ENCODE results near the gene MLXIP. TPM values are rescaled to one million over a fixed set of nuclear protein-coding genes. Genes with fewer than 3 reads are reported as not detected.

Gene MLXIP
- 10 to 100 TPM; 19.8 to 37.1 (median 21.4) TPM for total RNA-seq

DNA sequence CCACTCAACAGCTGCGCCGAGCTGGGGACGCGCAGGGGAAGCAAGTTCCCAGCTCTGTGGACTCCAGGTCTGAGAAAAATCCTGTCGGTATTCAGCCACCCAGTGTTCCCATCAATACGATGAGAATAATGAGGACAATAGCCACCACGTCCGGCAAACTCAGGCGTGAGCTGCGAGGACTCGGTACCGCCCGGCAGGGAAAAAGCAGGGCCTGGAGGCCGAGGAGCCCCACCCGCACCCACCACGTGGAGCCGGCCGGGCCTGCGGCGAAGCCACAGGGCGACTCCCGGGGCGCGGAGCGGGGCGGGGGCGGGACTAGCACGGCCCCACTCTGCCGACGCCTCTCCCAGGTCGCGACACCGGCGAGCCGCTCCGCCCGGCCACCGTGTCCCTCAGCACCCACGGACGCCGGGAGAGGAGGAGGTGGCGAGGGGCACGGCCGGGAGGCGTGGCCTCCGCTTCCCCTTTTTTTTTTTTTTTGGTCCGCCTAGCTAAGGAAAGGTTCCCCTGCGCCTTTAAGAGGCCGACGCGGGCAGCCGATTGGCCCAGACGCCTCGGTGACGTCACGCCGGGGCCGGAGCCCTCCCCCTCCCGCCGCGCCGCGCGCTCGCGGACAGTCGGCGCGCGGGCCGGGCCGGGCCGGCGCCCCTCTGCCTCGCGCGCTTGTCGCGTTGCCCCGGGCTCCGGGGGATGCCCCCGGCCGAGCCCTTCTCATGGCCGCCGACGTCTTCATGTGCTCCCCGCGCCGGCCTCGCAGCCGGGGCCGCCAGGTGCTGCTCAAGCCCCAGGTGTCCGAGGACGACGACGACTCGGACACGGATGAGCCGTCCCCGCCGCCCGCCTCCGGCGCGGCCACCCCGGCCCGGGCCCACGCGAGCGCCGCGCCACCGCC lies at the start of gene MLXIP:
MLXIP (plus strand) TSS at position 616 of the 892 bp plus-strand sequence; CDS start at position 714, 98 bp downstream.
- TF ChIP-seq, protein P1, sequence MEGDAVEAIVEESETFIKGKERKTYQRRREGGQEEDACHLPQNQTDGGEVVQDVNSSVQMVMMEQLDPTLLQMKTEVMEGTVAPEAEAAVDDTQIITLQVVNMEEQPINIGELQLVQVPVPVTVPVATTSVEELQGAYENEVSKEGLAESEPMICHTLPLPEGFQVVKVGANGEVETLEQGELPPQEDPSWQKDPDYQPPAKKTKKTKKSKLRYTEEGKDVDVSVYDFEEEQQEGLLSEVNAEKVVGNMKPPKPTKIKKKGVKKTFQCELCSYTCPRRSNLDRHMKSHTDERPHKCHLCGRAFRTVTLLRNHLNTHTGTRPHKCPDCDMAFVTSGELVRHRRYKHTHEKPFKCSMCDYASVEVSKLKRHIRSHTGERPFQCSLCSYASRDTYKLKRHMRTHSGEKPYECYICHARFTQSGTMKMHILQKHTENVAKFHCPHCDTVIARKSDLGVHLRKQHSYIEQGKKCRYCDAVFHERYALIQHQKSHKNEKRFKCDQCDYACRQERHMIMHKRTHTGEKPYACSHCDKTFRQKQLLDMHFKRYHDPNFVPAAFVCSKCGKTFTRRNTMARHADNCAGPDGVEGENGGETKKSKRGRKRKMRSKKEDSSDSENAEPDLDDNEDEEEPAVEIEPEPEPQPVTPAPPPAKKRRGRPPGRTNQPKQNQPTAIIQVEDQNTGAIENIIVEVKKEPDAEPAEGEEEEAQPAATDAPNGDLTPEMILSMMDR (IDR thresholded peaks at IDR 0.05; ENCODE audit: low read depth), result no peak

- TF ChIP-seq, protein P1 (IDR thresholded peaks at IDR 0.05; ENCODE audit: low read depth), result no peak
These were observed 49.5 kb upstream of the MLXIP start for GRCh38 chr12:122028905-122029560.

- TF ChIP-seq, protein P1 (IDR thresholded peaks at IDR 0.05; ENCODE audit: low read depth), result no peak
These were observed 48.7 kb upstream of the MLXIP start for GRCh38 chr12:122029620-122030423.

DNA sequence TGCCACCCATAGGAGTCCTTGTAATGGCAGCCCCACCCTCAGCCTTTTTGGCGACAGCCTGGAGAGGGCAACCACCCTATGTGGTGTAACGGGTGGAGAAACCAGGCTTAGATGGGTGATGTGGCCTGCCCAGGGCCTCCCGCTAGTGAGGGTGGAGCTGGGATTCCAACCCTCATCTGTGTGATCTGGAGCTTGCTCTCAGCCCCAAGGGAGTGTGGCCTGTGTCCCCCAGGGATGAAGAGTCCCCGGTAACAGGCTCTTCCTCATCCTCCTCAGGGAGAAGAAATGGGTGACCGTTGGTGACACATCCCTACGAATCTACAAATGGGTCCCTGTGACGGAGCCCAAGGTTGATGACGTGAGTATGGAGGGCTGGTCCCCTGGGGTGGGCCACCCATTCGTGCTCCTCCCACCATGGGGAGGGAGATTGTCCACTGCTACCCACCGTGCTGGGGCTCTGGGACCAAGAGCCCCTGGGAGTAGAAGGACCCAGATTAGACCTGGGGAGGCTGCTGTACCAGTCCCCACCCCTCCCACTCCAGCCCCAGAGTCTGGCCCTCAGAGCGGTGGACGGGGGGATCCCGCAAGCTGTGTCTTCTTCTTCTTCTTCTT lies 48.0 kb upstream of the MLXIP start:
- TF ChIP-seq, protein P1 (IDR thresholded peaks at IDR 0.05; ENCODE audit: low read depth), result no peak

- TF ChIP-seq, protein P1 (IDR thresholded peaks at IDR 0.05; ENCODE audit: low read depth), result no peak
These were observed 47.0 kb upstream of the MLXIP start for GRCh38 chr12:122031342-122032216.

GRCh38 chr12:122032580-122032979 lies 46.0 kb upstream of the MLXIP start:
- TF ChIP-seq, protein P1 (IDR thresholded peaks at IDR 0.05; ENCODE audit: low read depth), result no peak
